Neutrophil (primary cell): Measurements from ENCODE around the gene MPZL2.

Experiments used
- H3K27ac ChIP-seq: fragments of 200-600 bp; sonication (generic); 2 replicates; pipeline ENCODE4 v1.5.1; 2016; ENCODE audit warnings: mild to moderate bottlenecking, moderate library complexity
- H3K27me3 ChIP-seq: fragments of 200-600 bp; sonication (generic); 2 replicates; pipeline ENCODE4 v1.6.0; 2016; ENCODE audit warnings: mild to moderate bottlenecking
- H3K36me3 ChIP-seq: fragments of 200-600 bp; sonication (generic); 2 replicates; pipeline ENCODE4 v1.5.1; 2017
- H3K4me1 ChIP-seq, 2 experiments: fragments of 200-600 bp in 1 of 2; sonication (generic) in 1 of 2; 1 replicate in 1 of 2; 2 replicates in 1 of 2; pipeline versions ENCODE4 v1.5.1 to v1.6.1; 2013 to 2016; ENCODE audit warnings: low read depth in 1 of 2, low read length in 1 of 2, mild to moderate bottlenecking in 1 of 2, moderate library complexity in 1 of 2; ENCODE audit not compliant: control insufficient read depth in 1 of 2, insufficient read depth in 1 of 2
- H3K4me3 ChIP-seq, 2 experiments: fragments of 200-600 bp in 1 of 2; sonication (generic) in 1 of 2; 1 replicate in 1 of 2; 2 replicates in 1 of 2; pipeline ENCODE4 v1.5.1; 2013 to 2016; ENCODE audit warnings: low read depth in 1 of 2, low read length in 1 of 2, mild to moderate bottlenecking in 1 of 2, moderate library complexity in 1 of 2
- H3K9me3 ChIP-seq: fragments of 200-600 bp; sonication (generic); 2 replicates; pipeline ENCODE4 v1.5.1; 2016
- CTCF ChIP-seq: fragments of 200-600 bp; sonication (generic); IDR thresholded peaks from 2 replicates; pipeline ENCODE4 v1.5.1; 2016; ENCODE audit warnings: antibody characterized with exemption

The MPZL2 gene

GRCh38 chr11:118290923-118291322 lies 26.8 kb upstream of the MPZL2 start:
- Histone ChIP-seq H3K27me3 (peaks cover 6% of the 10 kb centered on the region), H3K9me3 (no peaks in the 10 kb centered on the region), H3K27ac (peak overlapping the region; percentile 57), H3K4me3 (peak overlapping the region in 1 of 2 experiments; percentile 19), H3K36me3 (no peaks in the 10 kb centered on the region), H3K4me1 (peaks cover 15 to 18% of the 10 kb centered on the region in 2 experiments)
- peak; percentile 38 for TF ChIP-seq CTCF

- Histone ChIP-seq H3K27me3 (no peaks in the 10 kb centered on the region), H3K4me3 (no peak overlapping the region), H3K27ac (no peak overlapping the region), H3K4me1 (peaks cover 15 to 18% of the 10 kb centered on the region in 2 experiments), H3K36me3 (no peaks in the 10 kb centered on the region), H3K9me3 (no peaks in the 10 kb centered on the region)
- no peak for TF ChIP-seq CTCF
These were observed 25.3 kb upstream of the MPZL2 start for GRCh38 chr11:118289401-118289800.

GRCh38 chr11:118287006-118287405 lies 22.9 kb upstream of the MPZL2 start:
- Histone ChIP-seq H3K27me3 (no peaks in the 10 kb centered on the region), H3K4me1 (peaks cover 13 to 14% of the 10 kb centered on the region in 2 experiments), H3K4me3 (no peak overlapping the region), H3K27ac (no peak overlapping the region), H3K9me3 (no peaks in the 10 kb centered on the region), H3K36me3 (no peaks in the 10 kb centered on the region)
- no peak for TF ChIP-seq CTCF

GRCh38 chr11:118286545-118286944 lies 22.4 kb upstream of the MPZL2 start:
- Histone ChIP-seq H3K27me3 (no peaks in the 10 kb centered on the region), H3K27ac (no peak overlapping the region), H3K4me1 (peaks cover 8 to 9% of the 10 kb centered on the region in 2 experiments), H3K36me3 (no peaks in the 10 kb centered on the region), H3K9me3 (no peaks in the 10 kb centered on the region), H3K4me3 (no peak overlapping the region)
- no peak for TF ChIP-seq CTCF

GRCh38 chr11:118283756-118284350 lies 19.8 kb upstream of the MPZL2 start:
- no peak for TF ChIP-seq CTCF
- H3K4me3 ChIP-seq = no peak overlapping the region
- H3K4me1 ChIP-seq = no peaks in the 10 kb centered on the region
- H3K9me3 ChIP-seq = no peaks in the 10 kb centered on the region
- H3K36me3 ChIP-seq = no peaks in the 10 kb centered on the region
- no peak overlapping the region for H3K27ac ChIP-seq
- H3K27me3 ChIP-seq = no peaks in the 10 kb centered on the region
